SU-DHL-6 (cell line): ENCODE data around the gene TSPAN8.

Experiments
- H2AFZ ChIP-seq: fragments of 200-600 bp; sonication (generic); 2 replicates; pipeline ENCODE4 v1.6.1; 2014; ENCODE audit warnings: low read depth, mild to moderate bottlenecking, moderate library complexity, mixed read lengths, antibody characterized with exemption, low read length; ENCODE audit not compliant: severe bottlenecking
- H3F3A ChIP-seq: fragments of 200-600 bp; shearing (Covaris generic); 2 replicates; pipeline ENCODE4 v1.6.0; 2016; ENCODE audit warnings: antibody characterized with exemption, mild to moderate bottlenecking; ENCODE audit not compliant: insufficient read depth
- H3K27ac ChIP-seq: fragments of 200-600 bp; sonication (generic); 2 replicates; pipeline ENCODE4 v1.5.1; 2016; ENCODE audit warnings: low read depth, mild to moderate bottlenecking, low read length, moderate library complexity, mixed read lengths
- H3K27me3 ChIP-seq: fragments of 200-600 bp; sonication (generic), shearing (Covaris generic); 2 replicates; pipeline ENCODE4 v1.6.0; 2014; ENCODE audit warnings: mild to moderate bottlenecking, low read length
- H3K36me3 ChIP-seq: fragments of 200-600 bp; sonication (generic); 2 replicates; pipeline ENCODE4 v1.6.1; 2014; ENCODE audit warnings: mild to moderate bottlenecking, low read length, mixed read lengths
- H3K4me2 ChIP-seq: fragments of 300-600, 200-600 bp; shearing (Covaris generic), sonication (generic); 2 replicates; pipeline ENCODE4 v1.6.0; 2014; ENCODE audit warnings: low read length, low read depth, mild to moderate bottlenecking; ENCODE audit not compliant: poor library complexity, severe bottlenecking
- H3K4me3 ChIP-seq: fragments of 200-600 bp; sonication (generic); 2 replicates; pipeline ENCODE4 v1.5.1; 2014; ENCODE audit warnings: antibody characterized with exemption, low read length, mild to moderate bottlenecking, mixed read lengths; ENCODE audit not compliant: insufficient read depth, poor library complexity, severe bottlenecking
- H3K79me2 ChIP-seq: fragments of 200-600 bp; sonication (generic); 2 replicates; pipeline ENCODE4 v1.6.1; 2014; ENCODE audit warnings: mild to moderate bottlenecking, low read length, moderate library complexity; ENCODE audit not compliant: insufficient read depth
- H3K9ac ChIP-seq: fragments of 200-600 bp; sonication (generic); 2 replicates; pipeline ENCODE4 v1.7.0; 2014; ENCODE audit warnings: mild to moderate bottlenecking, low read length
- H3K9me2 ChIP-seq: fragments of 200-600 bp; sonication (generic); replicated peaks from 2 replicates; pipeline ENCODE4 v1.6.1; 2014; ENCODE audit warnings: low read length; ENCODE audit not compliant: insufficient read depth
- H3K9me3 ChIP-seq: fragments of 200-600 bp; sonication (generic); 2 replicates; pipeline ENCODE4 v1.6.1; 2014; ENCODE audit warnings: low read length, mixed read lengths; ENCODE audit not compliant: insufficient read depth
- H4K20me1 ChIP-seq: fragments of 200-600 bp; sonication (generic); 2 replicates; pipeline ENCODE4 v1.6.1; 2014; ENCODE audit warnings: low read depth, mild to moderate bottlenecking, antibody characterized with exemption, low read length, moderate library complexity, mixed read lengths
- CTCF ChIP-seq: fragments of 200-600 bp; sonication (generic); IDR thresholded peaks from one replicate; pipeline ENCODE4 v1.5.1; 2017; ENCODE audit warnings: antibody characterized with exemption, mild to moderate bottlenecking, low read length, moderate library complexity; ENCODE audit not compliant: insufficient read depth, poor library complexity, severe bottlenecking
- EZH2phosphoT487 ChIP-seq: fragments of 200-600 bp; sonication (generic), shearing (Covaris generic); conservative IDR thresholded peaks from 2 replicates; pipeline ENCODE4 v1.6.1; 2018; ENCODE audit warnings: mild to moderate bottlenecking, antibody characterized with exemption, low read length, moderate library complexity, mixed read lengths

TSPAN8 gene

GRCh38 chr12:71164568-71165197, 6.9 kb upstream of the TSPAN8 start:
- Histone ChIP-seq H2AFZ (no peak overlapping the region), H3F3A (no peaks in the 10 kb centered on the region), H3K9ac (no peak overlapping the region), H4K20me1 (no peaks in the 10 kb centered on the region), H3K79me2 (no peaks in the 10 kb centered on the region), H3K36me3 (no peaks in the 10 kb centered on the region), H3K9me3 (no peaks in the 10 kb centered on the region), H3K27ac (no peak overlapping the region), H3K4me3 (no peak overlapping the region), H3K4me2 (no peak overlapping the region), H3K27me3 (no peaks in the 10 kb centered on the region), H3K9me2 (no peaks in the 10 kb centered on the region)
- TF ChIP-seq EZH2phosphoT487 (no peak), CTCF (no peak)

GRCh38 chr12:71164166-71164565, 6.4 kb upstream of the TSPAN8 start:
- H3K4me2 ChIP-seq, result no peak overlapping the region
- H3K27ac ChIP-seq, result no peak overlapping the region
- H3K9me3 ChIP-seq, result no peaks in the 10 kb centered on the region

GRCh38 chr12:71162832-71163763, 5.3 kb upstream of the TSPAN8 start:
- no peak overlapping the region for H3K27ac ChIP-seq
- H2AFZ ChIP-seq, result no peak overlapping the region
- H3K27me3 ChIP-seq, result no peaks in the 10 kb centered on the region
- no peak overlapping the region for H3K9ac ChIP-seq
- no peaks in the 10 kb centered on the region for H3K9me3 ChIP-seq
- H3K79me2 ChIP-seq, result no peaks in the 10 kb centered on the region
- no peaks in the 10 kb centered on the region for H3K9me2 ChIP-seq
- H3K4me2 ChIP-seq, result no peak overlapping the region
- TF ChIP-seq CTCF (no peak), EZH2phosphoT487 (no peak)
- H3K36me3 ChIP-seq, result no peaks in the 10 kb centered on the region
- no peak overlapping the region for H3K4me3 ChIP-seq
- H4K20me1 ChIP-seq, result no peaks in the 10 kb centered on the region
- H3F3A ChIP-seq, result no peaks in the 10 kb centered on the region

More at GRCh38 chr12:71164166-71164565, 6.4 kb upstream of the TSPAN8 start:
- H3K9ac ChIP-seq, result no peak overlapping the region
- H2AFZ ChIP-seq, result no peak overlapping the region
- H3K9me2 ChIP-seq, result no peaks in the 10 kb centered on the region
- H3F3A ChIP-seq, result no peaks in the 10 kb centered on the region
- H3K4me3 ChIP-seq, result no peak overlapping the region
- TF ChIP-seq CTCF, result no peak
- TF ChIP-seq EZH2phosphoT487, result no peak
- no peaks in the 10 kb centered on the region for H4K20me1 ChIP-seq
- no peaks in the 10 kb centered on the region for H3K27me3 ChIP-seq
- no peaks in the 10 kb centered on the region for H3K79me2 ChIP-seq
- no peaks in the 10 kb centered on the region for H3K36me3 ChIP-seq
